A673 (cell line): Measurements from ENCODE around the gene IDH2. TPM values are rescaled to one million over a fixed set of nuclear protein-coding genes. Genes with fewer than 3 reads are reported as not detected.

Experiments used
- BruUV-seq: library from RNA; stranded (reverse); fragments of 400-500 nt; replicated peaks from 2 replicates; lab custom pipeline; 2021; lab: Mats Ljungman, UMichigan
- CTCF ChIA-PET: fragments of 300-600 bp; sonication (Branson Sonifier 250); formaldehyde crosslinking; loops from one replicate; lab custom pipeline; 2022; ENCODE audit warnings: antibody characterized with exemption; lab: Charles Lee
- POLR2A ChIA-PET: fragments of 300-600 bp; sonication (Branson Sonifier 250); formaldehyde crosslinking; loops from one replicate; lab custom pipeline; 2022; ENCODE audit warnings: antibody characterized with exemption; ENCODE audit not compliant: low non-redundant PET; lab: Charles Lee
- DNase-seq: peaks from one replicate; pipeline ENCODE4 v3.0.0-alpha.2; 2015; ENCODE audit warnings: low spot score
- H3K27ac ChIP-seq: fragments of 200-600 bp; sonication (generic); 2 replicates; pipeline ENCODE4 v1.5.1; 2016; ENCODE audit warnings: mixed run types, low read depth, mild to moderate bottlenecking, mixed read lengths, antibody characterized with exemption, low read length; ENCODE audit not compliant: poor library complexity, severe bottlenecking
- H3K27me3 ChIP-seq: fragments of 200-600 bp; sonication (generic); replicated peaks from 2 replicates; pipeline ENCODE4 v1.6.1; 2017; ENCODE audit warnings: mixed run types, low read depth, mild to moderate bottlenecking, mixed read lengths, antibody characterized with exemption, low read length; ENCODE audit not compliant: insufficient read depth, poor library complexity
- H3K36me3 ChIP-seq: fragments of 200-600 bp; sonication (generic); 2 replicates; pipeline ENCODE4 v1.6.1; 2016; ENCODE audit warnings: mixed run types, mild to moderate bottlenecking, mixed read lengths, antibody characterized with exemption, low read length; ENCODE audit not compliant: insufficient read depth, poor library complexity, severe bottlenecking
- H3K4me1 ChIP-seq: fragments of 200-600 bp; sonication (generic); 2 replicates; pipeline ENCODE4 v1.6.1; 2017; ENCODE audit warnings: mixed run types, mild to moderate bottlenecking, mixed read lengths, antibody characterized with exemption, low read length; ENCODE audit not compliant: insufficient read depth, poor library complexity, severe bottlenecking
- H3K4me3 ChIP-seq: fragments of 200-600 bp; sonication (generic); 2 replicates; pipeline ENCODE4 v1.5.1; 2016; ENCODE audit warnings: low read depth, mixed run types, mild to moderate bottlenecking, mixed read lengths, low read length; ENCODE audit not compliant: poor library complexity, severe bottlenecking
- H3K9me3 ChIP-seq: fragments of 200-600 bp; sonication (generic); 2 replicates; pipeline ENCODE4 v1.6.1; 2016; ENCODE audit warnings: mixed run types, low read depth, mild to moderate bottlenecking, mixed read lengths, antibody characterized with exemption, low read length; ENCODE audit not compliant: poor library complexity, severe bottlenecking
- EZH2 ChIP-seq: fragments of 200-600 bp; sonication (generic); IDR thresholded peaks from 2 replicates; pipeline ENCODE4 v1.6.1; 2017; ENCODE audit warnings: borderline replicate concordance, low read depth, mild to moderate bottlenecking, mixed read lengths, antibody characterized with exemption, low read length; ENCODE audit not compliant: poor library complexity, severe bottlenecking
- intact Hi-C: fragments of 100-400 bp; cut with micrococcal nuclease; formaldehyde crosslinking; loops from one replicate; pipeline ENCODE4 v1.10.0; 2022; ENCODE audit not compliant: unreplicated experiment
- total RNA-seq: library from RNA; stranded (reverse); gene quantifications from 2 replicates; pipeline ENCODE4 v1.2.3, GENCODE V29; 2021
- TF ChIP-seq, protein P1 (sequence below): fragments of 300-800, 200-600 bp; sonication (generic); conservative IDR thresholded peaks from 2 replicates; pipeline ENCODE4 v1.5.1; 2017; ENCODE audit warnings: low read depth, mild to moderate bottlenecking, antibody characterized with exemption, low read length, moderate library complexity, mixed read lengths

The IDH2 gene
- total RNA-seq, 1 experiment from 2014 or later: 99.0 TPM

DNA sequence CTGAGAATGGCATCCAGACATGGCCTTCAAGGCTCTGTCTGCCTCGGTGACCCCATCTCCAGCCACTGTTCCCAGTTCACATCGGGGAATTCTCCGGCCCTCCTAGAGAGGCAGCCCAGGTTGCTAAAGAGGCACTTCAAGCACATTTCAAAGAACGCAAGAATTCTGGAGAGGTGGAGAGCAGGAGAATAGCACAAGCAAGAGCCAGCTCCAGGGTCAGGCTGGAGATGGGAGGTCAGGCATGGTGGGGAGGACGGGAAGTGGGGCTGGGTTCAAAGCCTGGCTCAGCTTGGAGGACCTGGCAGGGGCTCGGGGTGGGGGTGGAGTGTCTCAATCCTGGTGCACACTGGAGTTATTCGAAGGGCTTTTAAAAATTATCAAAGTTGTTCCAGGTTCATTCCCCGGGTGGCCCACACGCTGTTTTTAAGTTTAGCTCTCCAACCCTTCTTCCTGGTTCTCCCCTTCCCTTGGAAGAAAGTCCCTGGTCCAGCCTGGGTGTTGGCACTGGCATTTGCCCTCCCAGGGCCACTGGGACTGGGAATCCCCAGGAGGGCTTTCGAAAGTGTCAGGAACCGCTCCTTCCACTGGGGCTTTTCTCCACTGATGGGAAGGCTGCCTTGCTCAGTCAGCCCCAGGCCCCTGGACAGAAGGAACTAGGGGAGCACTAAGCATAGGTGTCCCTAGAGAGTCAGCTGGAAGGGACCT, 65.3 kb downstream of the IDH2 start:
- ChIA-PET CTCF (no interaction called here), POLR2A (no interaction called here)
- Histone ChIP-seq H3K4me1 (peaks cover 33% of the 10 kb centered on the region), H3K27me3 (no peaks in the 10 kb centered on the region), H3K9me3 (no peaks in the 10 kb centered on the region), H3K36me3 (no peaks in the 10 kb centered on the region), H3K4me3 (no peak overlapping the region), H3K27ac (no peak overlapping the region)
- TF ChIP-seq, protein P1, sequence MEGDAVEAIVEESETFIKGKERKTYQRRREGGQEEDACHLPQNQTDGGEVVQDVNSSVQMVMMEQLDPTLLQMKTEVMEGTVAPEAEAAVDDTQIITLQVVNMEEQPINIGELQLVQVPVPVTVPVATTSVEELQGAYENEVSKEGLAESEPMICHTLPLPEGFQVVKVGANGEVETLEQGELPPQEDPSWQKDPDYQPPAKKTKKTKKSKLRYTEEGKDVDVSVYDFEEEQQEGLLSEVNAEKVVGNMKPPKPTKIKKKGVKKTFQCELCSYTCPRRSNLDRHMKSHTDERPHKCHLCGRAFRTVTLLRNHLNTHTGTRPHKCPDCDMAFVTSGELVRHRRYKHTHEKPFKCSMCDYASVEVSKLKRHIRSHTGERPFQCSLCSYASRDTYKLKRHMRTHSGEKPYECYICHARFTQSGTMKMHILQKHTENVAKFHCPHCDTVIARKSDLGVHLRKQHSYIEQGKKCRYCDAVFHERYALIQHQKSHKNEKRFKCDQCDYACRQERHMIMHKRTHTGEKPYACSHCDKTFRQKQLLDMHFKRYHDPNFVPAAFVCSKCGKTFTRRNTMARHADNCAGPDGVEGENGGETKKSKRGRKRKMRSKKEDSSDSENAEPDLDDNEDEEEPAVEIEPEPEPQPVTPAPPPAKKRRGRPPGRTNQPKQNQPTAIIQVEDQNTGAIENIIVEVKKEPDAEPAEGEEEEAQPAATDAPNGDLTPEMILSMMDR: no peak
- no peak for TF ChIP-seq EZH2
- no TSS peak for BruUV-seq
- intact Hi-C loops: no loop called here
- no peak for DNase-seq

DNA sequence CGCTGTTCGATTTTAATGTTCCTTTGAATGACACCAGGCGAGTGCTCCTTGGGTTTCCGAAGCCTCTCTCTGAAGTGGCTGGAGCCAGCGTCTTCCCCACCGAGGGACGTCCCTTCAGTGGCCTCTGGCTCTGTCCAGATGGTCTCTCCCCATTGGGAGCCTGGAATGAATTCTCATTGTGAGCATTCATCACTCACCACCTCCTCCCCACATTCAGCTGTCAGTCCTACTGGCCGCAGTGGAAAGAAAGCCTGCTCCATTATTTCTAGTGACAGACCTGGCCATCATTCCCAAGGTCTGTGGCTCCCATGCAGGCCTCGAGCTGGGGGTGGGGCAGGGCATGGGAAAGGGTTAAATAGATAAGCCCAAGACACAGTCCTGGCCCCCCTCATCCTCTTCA, 65.9 kb downstream of the IDH2 start:
- ChIA-PET CTCF (no interaction called here), POLR2A (no interaction called here)
- H3K27ac ChIP-seq: no peak overlapping the region
- BruUV-seq: no TSS peak
- TF ChIP-seq, protein P1: no peak
- H3K9me3 ChIP-seq: no peaks in the 10 kb centered on the region
- no peak for DNase-seq
- no peaks in the 10 kb centered on the region for H3K27me3 ChIP-seq
- H3K4me1 ChIP-seq: peaks cover 39% of the 10 kb centered on the region
- H3K4me3 ChIP-seq: no peak overlapping the region
- intact Hi-C loops: no loop called here
- no peaks in the 10 kb centered on the region for H3K36me3 ChIP-seq

DNA sequence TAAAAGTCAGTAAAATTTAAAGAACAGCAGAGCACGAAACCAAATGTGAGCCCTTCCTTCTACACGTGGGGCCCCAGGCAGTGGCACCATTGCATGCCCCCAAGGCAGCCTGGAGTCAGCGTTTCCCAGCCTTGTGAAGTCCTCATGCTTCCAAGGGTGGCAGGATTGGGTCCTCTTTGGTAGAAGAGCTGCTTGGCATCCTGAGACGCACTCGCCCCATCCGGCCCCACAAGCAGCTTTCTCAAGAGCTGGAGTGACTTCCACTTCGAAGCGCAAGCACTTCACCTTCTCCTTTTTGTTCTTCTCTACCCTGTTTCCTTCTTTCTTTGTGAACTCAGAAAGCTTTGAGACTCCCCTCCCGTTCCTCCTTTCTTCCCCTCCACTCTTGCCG, 66.4 kb downstream of the IDH2 start:
- intact Hi-C loops: no loop called here
- no peaks in the 10 kb centered on the region for H3K36me3 ChIP-seq
- ChIA-PET CTCF (no interaction called here), POLR2A (no interaction called here)
- no peaks in the 10 kb centered on the region for H3K27me3 ChIP-seq
- BruUV-seq: no TSS peak
- no peaks in the 10 kb centered on the region for H3K9me3 ChIP-seq
- no peak overlapping the region for H3K4me3 ChIP-seq
- peaks cover 44% of the 10 kb centered on the region for H3K4me1 ChIP-seq
- peak overlapping the region; percentile 74 for H3K27ac ChIP-seq
- TF ChIP-seq, protein P1: no peak
- no peak for TF ChIP-seq EZH2
- DNase-seq: no peak
